Astrocyte of the hippocampus (primary cell): ENCODE data around the gene POLE.

Experiments
- DNase-seq: peaks from one replicate; pipeline ENCODE4 v3.0.0; 2011; ENCODE audit warnings: low read depth, low spot score

The POLE gene

DNA sequence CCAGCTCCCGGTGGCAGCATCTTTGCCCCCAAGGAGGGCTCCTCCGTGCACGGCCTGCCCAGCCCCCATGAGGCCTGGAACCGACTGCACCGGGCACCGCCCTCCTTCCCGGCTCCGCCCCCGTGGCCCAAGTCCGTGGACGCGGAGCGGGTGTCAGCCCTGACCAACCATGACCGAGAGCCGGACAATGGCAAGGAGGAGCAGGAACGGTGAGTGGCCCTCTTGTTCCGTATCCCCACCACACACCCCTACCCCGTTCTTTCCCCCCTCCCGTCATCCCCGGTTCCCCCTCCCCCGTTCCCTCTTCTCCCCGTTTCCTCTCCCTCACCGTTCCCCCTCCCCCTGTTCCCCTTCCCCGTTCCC, 105.1 kb downstream of the POLE start:
- DNase-seq: peak; percentile 29

DNA sequence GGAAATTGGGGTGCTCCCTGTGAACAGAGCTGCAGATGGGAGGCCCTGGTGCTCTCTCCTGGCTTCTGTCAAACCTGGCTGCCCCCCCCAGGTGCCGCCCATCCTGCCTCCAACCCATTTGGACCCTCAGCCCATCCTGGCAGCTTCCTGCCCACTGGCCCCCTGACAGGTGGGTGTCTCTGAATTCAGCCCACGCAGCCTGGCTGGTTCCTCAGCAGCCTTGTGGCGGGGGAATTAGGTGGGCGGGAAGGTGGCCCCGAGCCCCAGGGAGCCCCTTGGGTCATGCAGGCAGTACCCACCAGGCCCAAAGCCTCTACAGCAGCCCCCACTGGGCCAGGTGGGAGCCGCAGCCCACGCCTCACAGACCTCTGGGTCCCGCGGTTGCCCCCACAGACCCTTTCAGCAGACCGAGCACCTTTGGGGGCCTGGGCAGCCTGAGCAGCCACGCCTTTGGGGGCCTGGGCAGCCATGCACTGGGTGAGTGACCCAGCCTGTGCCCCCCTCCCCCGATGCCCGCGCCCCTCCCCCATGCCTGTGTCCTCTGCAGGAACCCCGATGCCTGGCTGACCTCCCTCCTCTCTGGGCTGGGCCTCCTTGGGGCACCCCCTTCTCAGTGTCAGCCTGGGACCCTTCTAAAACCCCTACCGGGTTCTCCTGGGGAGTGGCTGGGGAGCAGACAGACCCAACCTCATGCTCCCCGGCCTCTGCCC, 105.6 kb downstream of the POLE start:
- DNase-seq: no peak

DNA sequence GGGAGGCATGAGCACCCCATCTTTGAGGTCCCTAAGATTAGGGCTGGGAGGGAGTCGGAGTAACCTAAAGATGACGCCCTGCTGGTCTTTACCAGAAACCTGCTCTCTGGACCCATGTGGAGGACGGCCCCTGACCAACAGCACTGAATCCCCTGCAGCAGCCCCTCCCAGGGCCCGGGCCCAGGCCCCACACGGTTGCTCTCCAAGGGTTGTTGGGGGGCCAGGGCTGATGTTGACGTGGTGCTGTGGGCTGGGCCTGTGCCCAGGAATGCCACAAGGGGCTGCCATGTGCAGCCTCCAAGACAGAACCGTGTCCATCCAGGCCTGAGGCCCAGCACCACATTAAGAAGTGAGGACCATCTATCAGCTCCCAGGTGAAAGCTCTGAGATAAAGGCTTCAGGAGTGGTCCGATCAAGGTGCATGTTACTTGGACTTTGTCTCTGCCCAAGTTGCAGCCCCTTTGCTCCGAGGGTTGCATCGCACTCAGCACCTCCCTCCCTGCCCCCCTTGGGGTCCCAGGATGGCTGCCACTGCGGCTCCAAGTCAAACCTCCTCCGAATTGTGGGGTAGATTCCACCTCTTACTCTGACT, 106.3 kb downstream of the POLE start:
- no peak for DNase-seq

DNA sequence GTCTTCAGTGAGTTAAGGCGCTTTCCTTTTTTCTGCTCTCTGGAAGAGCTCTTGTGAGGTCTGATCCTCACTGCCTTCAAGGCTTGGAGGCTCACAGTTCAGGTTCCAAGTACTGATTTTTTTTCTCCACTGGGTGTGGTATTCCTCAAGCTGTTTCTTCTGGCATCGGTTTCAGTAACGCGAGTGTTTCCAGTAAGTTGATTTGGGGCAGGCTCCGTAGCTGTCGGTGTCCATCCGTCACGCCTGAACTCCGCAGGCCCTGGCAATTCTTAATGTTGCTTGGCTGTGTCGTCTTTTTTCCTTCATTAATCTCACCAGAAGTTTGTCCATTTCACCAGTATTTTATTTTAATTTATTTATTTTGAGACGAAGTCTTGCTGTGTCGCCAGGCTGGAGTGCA, 107.4 kb downstream of the POLE start:
- no peak for DNase-seq

DNA sequence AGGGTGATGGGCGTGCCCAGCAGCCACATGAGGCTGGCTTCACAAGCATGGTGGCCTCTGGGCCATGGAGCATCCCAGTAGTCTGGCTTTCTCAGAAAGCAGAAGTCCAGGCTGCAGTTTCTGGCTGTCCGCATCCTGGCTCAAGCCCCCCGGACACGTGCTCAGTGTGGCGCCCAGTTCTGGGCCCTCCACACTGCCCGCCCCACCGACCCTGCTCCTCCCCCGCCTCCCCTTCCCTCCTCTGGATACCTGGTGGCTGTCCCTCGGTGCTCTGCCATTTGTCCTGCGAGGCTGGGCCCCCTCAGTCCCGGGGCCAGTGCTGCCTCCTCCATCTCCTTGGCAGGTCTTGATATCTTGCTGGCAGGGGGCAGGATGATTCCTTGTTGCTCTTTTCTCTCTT, 108.3 kb downstream of the POLE start:
- no peak for DNase-seq

DNA sequence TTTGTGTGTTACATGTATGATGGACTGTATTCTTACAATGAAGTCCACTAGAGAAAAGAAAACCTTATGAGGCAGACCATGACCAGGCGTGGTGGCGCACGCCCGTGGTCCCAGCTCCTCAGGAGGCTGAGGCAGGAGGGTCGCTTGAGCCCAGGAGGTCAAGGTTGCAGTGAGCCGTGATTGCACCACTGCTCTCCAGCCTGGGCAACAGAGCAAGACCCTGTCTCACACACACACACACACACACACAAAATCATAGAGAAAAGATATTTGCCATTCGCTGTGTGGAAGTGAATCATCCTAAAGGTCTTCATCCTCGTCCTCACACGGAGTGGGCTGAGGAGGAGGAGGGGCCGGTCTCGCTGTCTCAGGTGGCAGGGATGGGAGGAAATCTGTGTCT, 109.0 kb downstream of the POLE start:
- no peak for DNase-seq

DNA sequence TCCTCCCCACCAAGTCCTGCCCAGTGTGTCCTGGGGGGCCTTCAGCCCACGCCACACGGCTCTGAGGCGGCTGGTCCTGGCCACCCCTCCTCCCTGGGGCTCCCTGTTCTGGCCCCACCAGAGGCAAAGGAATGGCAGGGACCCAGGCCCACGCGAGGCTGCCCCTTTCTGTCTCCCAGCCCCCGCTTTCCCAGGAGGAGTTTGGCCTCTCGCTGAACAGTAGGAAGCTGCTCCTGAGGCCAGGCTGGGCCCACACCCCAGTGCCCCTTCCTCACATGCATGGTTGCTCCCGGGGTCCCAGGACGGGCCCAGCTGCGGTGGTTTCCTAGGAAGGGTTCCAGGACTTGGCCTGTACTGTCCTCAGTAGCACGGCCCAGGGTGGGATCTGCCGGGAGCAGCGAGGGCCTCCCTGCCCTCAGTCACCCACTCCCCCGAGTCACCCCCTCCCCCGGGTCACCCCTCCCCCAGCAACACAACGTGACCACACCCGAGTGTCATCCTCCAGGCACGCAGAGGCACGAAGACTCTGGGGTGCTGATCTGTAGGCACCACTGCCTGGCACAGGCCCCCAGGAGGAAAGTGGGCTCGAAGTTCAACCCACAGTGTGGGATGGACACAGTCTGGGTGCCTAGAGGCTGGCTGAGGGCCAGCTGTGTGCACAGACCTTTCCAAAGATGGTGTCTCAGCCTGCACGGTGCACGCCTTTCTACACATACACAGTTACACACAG, 109.8 kb downstream of the POLE start:
- no peak for DNase-seq

DNA sequence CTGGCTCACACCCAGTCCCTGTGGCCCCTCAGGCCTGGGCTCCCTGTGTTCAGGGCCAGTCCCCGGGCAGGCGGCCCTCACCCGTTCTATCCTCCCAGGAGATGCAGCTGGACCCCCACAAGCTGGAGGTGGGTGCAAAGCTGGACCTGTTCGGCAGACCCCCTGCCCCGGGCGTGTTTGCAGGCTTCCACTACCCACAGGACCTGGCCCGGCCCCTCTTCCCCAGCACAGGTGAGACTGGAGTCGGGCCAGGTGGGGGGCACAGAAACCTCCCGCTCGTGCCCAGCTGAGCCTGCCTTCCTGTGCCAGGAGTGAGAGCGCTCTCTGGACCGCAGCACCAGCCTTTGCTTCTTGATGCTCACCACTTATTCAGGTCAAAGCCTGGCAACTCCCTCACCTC, 110.4 kb downstream of the POLE start:
- no peak for DNase-seq

DNA sequence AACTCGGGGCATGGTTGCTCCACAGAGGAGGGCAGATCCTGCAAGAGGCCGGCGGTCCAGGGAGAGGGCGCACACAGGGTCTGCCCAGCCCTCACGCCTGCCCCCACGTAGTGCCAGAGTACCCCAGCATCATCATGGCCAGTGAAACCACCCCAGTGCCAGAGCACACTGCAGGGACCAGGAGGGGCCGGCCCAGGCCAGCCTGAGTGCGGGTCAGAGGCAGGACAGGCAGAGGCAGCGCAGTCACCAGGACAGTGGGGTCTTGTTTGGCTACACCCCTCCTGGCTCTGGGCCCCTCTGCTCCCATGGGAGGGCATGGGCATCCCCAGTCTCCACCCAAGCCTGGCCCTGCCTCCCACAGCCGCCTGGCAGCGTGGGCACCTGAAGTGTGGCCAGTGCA, 111.5 kb downstream of the POLE start:
- DNase-seq: no peak

DNA sequence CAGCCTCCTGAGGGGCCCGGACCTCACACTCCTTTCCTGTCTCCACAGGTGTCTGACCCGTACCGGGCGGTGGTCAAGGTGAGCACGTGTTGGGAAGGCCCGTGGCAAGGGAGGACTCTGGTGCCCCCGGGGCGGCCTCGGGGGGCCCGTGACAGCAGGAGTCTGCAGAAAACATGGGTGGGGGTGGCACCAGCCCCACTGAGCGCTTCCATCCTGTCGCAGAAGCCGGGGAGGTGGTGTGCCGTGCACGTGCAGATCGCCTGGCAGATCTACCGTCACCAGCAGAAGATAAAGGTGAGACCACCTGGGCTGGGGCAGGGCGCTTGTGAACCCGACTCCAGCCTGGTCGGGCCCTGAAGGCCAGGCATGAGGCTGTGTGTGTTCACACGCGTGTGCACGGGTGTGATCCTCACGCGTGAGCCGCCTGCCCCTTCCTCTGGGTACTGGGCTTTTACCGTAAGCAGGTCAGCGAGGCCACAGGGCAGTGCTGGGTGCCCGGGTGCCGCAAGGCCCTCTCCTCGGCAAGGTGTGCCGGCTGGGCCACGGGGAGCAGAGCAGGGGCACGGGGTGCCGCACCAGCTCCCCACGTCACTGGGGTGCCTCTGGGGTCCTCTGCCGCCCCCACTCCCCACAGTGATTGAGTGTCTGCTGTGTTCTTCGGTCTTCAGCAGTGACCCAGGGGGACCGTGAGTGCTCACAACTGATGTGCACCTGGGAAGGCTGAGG, 112.7 kb downstream of the POLE start:
- DNase-seq: no peak
